ENCODE results near the gene CDC34.

The CDC34 gene

GRCh38 chr19:540867-541637, 9.5 kb downstream of the CDC34 start:
- in situ Hi-C loops (cut with HindIII; ENCODE audit: low sequenced_read_pairs), result no loop called here

- in situ Hi-C loops (cut with HindIII; ENCODE audit: low sequenced_read_pairs), result no loop called here
These were observed 10.1 kb downstream of the CDC34 start for GRCh38 chr19:541699-542098.

GRCh38 chr19:542173-542866, 10.8 kb downstream of the CDC34 start:
- in situ Hi-C loops (cut with HindIII; ENCODE audit: low sequenced_read_pairs), result no loop called here

GRCh38 chr19:543910-544608, 12.5 kb downstream of the CDC34 start, which contains the start of gene GZMM:
TSS of gene GZMM (plus strand) at chr19:544053. CDS start at chr19:544072, 19 bp downstream.
- in situ Hi-C loops (cut with HindIII; ENCODE audit: low sequenced_read_pairs), result no loop called here

- in situ Hi-C loops (cut with HindIII; ENCODE audit: low sequenced_read_pairs), result no loop called here
These were observed 15.6 kb downstream of the CDC34 start for GRCh38 chr19:547117-547516.

- in situ Hi-C loops (cut with HindIII; ENCODE audit: low sequenced_read_pairs), result no loop called here
These were observed 16.5 kb downstream of the CDC34 start for GRCh38 chr19:547836-548720.

- in situ Hi-C loops (cut with HindIII; ENCODE audit: low sequenced_read_pairs), result no loop called here
These were observed 17.6 kb downstream of the CDC34 start for GRCh38 chr19:548886-549830.

GRCh38 chr19:554817-555216, 23.3 kb downstream of the CDC34 start:
- in situ Hi-C loops (cut with HindIII; ENCODE audit: low sequenced_read_pairs), result no loop called here

- in situ Hi-C loops (cut with HindIII; ENCODE audit: low sequenced_read_pairs), result no loop called here
These were observed 23.9 kb downstream of the CDC34 start for GRCh38 chr19:555474-555808.

- in situ Hi-C loops (cut with HindIII; ENCODE audit: low sequenced_read_pairs), result no loop called here
These were observed 25.2 kb downstream of the CDC34 start for GRCh38 chr19:556611-557382.

GRCh38 chr19:558770-559439, 27.3 kb downstream of the CDC34 start:
- in situ Hi-C loops (cut with HindIII; ENCODE audit: low sequenced_read_pairs), result no loop called here

GRCh38 chr19:560121-560520, 28.6 kb downstream of the CDC34 start:
- in situ Hi-C loops (cut with HindIII; ENCODE audit: low sequenced_read_pairs), result no loop called here

GRCh38 chr19:566403-566802, 34.8 kb downstream of the CDC34 start:
- in situ Hi-C loops (cut with HindIII; ENCODE audit: low sequenced_read_pairs), result no loop called here

- in situ Hi-C loops (cut with HindIII; ENCODE audit: low sequenced_read_pairs), result no loop called here
These were observed 35.3 kb downstream of the CDC34 start for GRCh38 chr19:566844-567243.

- in situ Hi-C loops (cut with HindIII; ENCODE audit: low sequenced_read_pairs), result no loop called here
These were observed 35.8 kb downstream of the CDC34 start for GRCh38 chr19:567296-567900.

GRCh38 chr19:570251-570686, 38.7 kb downstream of the CDC34 start:
- in situ Hi-C loops (cut with HindIII; ENCODE audit: low sequenced_read_pairs), result no loop called here

GRCh38 chr19:570937-571565, 39.5 kb downstream of the CDC34 start:
- in situ Hi-C loops (cut with HindIII; ENCODE audit: low sequenced_read_pairs), result no loop called here

GRCh38 chr19:571566-571974, 40.0 kb downstream of the CDC34 start:
- in situ Hi-C loops (cut with HindIII; ENCODE audit: low sequenced_read_pairs), result no loop called here
